ENCODE data around the gene CARM1. TPM values are rescaled to one million over a fixed set of nuclear protein-coding genes. Genes with fewer than 3 reads are reported as not detected.

The CARM1 gene
- total RNA-seq, 1 donor from 2014 or later: 33.5 TPM

Other genes with a start within 250 kb of the CARM1 start
- gene SLC44A2, start 246.0 kb upstream of the CARM1 start, total RNA-seq: 223 TPM
- gene ILF3, start 217.2 kb upstream of the CARM1 start, total RNA-seq: 162 TPM
- gene QTRT1, start 170.1 kb upstream of the CARM1 start, total RNA-seq: 48.2 TPM
- gene DNM2, start 153.5 kb upstream of the CARM1 start, total RNA-seq: 227 TPM
- 30.2 TPM for gene TMED1, start 35.3 kb upstream of the CARM1 start, total RNA-seq
- 0.78 TPM for gene C19orf38, start 23.1 kb upstream of the CARM1 start, total RNA-seq
- 76.8 TPM for gene YIPF2, start 57.1 kb downstream of the CARM1 start, total RNA-seq
- gene TIMM29, start 57.3 kb downstream of the CARM1 start, total RNA-seq: 23.8 TPM
- 95.5 TPM for gene SMARCA4, start 89.5 kb downstream of the CARM1 start, total RNA-seq
- 190 TPM for gene LDLR, start 217.9 kb downstream of the CARM1 start, total RNA-seq

Data from mucosa of gallbladder (tissue), 1 donor.